Subcutaneous adipose tissue (tissue), 4 donors: ENCODE results near the gene PLCH2. TPM values are rescaled to one million over a fixed set of nuclear protein-coding genes. Genes with fewer than 3 reads are reported as not detected.

Source experiments
- CTCF ChIP-seq: fragments of 450-650 bp; IDR thresholded peaks from one replicate; pipeline ENCODE4 v1.5.1; 2016; ENCODE audit warnings: low read depth, mild to moderate bottlenecking, control low read depth, antibody characterized with exemption, moderate library complexity
- total RNA-seq, 4 donors: library from RNA; depleted of rRNA; stranded (reverse); fragments of >200 nt; gene quantifications; one replicate each; pipeline ENCODE4 v1.1.0, GENCODE V29; 2016

Gene PLCH2
- total RNA-seq, 4 donors from 2014 or later, result 0.22 to 0.68 TPM; not detected in 2

DNA sequence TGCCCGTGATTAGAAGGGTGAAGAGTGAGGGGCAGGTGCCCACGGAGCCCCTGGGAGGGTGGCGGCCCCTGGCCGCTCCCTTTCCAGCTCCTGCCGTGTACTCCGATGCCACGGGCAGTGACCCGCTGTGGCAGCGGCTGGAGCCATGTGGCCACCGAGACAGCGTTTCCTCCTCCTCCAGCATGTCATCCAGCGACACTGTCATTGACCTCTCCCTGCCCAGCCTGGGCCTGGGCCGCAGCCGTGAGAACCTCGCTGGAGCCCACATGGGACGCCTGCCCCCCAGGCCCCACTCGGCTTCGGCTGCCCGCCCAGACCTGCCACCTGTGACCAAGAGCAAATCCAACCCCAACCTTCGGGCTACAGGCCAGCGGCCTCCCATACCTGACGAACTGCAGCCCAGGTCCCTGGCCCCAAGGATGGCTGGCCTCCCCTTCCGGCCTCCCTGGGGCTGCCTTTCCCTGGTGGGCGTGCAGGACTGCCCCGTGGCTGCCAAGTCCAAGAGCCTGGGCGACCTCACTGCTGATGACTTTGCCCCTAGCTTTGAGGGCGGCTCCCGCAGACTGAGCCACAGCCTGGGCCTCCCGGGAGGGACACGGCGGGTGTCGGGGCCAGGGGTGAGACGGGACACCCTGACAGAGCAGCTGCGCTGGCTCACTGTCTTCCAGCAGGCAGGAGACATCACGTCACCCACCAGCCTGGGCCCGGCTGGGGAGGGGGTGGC lies 28.3 kb downstream of the PLCH2 start:
- no peak for TF ChIP-seq CTCF

- no peak for TF ChIP-seq CTCF
Measured at GRCh38 chr1:2504949-2505272, 28.8 kb downstream of the PLCH2 start.

- TF ChIP-seq CTCF, result no peak
Measured at GRCh38 chr1:2505461-2505994, 29.4 kb downstream of the PLCH2 start.

- TF ChIP-seq CTCF, result no peak
Measured at GRCh38 chr1:2506007-2506860, 30.1 kb downstream of the PLCH2 start.

GRCh38 chr1:2506901-2507565 lies 30.9 kb downstream of the PLCH2 start:
- TF ChIP-seq CTCF, result no peak

- no peak for TF ChIP-seq CTCF
Measured at GRCh38 chr1:2507744-2508155, 31.7 kb downstream of the PLCH2 start.

DNA sequence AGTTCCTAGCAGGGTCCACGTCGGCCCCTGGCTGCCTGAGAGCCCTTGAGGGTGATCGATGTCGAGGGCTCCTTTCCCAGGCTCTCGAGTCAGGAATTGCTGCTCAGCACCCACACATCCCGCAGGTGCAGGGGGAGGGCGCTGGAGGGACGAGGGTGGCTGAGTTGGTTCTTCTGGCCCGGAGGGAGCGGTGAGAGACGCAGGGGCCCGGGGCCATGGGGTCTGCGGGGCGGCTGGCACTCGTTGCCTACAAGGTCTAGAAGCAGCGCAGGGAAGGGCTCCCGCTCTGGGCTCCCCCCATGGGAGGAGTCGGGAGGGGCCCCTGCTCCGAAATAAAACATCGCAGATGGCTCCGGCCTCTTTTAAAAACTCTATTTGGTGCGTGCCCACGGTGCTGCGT lies 32.1 kb downstream of the PLCH2 start:
- no peak for TF ChIP-seq CTCF
